GM18873 (cell line): ENCODE data around the gene SIM1.

Source experiments
- ATAC-seq: cut with Tn5 transposase; IDR thresholded peaks from one replicate; pipeline ENCODE4 v1.9.1; 2021; ENCODE audit warnings: mild to moderate bottlenecking, moderate library complexity, moderate number of reproducible peaks; ENCODE audit not compliant: unreplicated experiment, low FRiP score

Gene SIM1

DNA sequence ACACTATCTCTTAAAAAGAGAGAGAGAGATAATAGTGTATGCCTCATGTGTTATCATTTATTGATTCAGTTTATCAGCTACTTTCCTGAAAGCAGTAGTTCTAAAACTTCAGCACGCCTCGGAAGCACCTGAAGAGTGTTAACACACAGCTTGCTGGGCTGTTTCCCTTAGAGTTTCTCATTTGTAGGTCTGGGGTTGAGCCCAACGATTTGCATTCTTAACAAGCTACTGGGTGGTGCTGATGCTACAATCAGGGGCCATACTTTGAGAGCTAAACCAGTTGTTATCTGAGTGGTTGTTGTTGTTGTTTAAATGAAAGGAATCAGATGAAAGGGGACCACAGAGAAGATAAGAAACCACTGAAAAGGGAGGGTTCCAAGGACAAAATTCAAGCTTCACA lies 32.6 kb downstream of the SIM1 start:
- ATAC-seq: no peak

DNA sequence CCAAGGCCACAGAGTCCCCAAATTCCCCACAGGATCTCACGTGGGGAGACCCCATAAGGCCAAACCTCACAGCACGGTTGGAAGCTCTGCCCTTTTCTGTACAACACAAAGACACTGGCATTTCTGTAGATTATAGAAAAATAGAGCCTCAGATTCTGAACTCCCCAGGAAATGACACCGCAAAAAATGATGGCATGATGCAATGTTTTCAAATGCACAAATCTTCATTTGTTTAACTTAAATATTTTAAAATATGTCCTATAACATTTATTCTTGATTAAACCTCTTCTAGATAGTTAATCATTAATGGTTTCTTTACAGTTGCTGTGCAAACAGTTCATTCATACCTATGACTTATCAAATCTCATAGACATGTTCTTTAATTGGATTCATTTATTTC lies 33.8 kb downstream of the SIM1 start:
- no peak for ATAC-seq

DNA sequence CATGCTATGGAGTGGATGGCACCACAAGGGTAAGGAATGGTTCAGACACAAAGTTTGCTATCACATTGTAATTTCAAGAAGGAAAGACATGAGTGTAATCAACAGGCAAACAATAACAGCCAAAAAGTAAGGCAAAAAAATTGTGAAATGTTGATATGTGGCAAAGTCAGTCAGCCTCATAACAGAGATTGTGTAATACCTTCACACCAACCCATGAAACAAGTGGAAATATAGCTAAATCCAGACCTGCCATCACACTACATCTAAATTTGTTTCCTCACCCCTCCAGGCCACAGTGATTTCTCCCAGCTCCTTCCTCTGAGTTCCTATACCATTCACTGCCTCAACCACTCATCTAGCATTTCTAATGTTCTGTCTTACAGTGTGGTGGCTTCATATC lies 37.3 kb downstream of the SIM1 start:
- ATAC-seq: no peak

DNA sequence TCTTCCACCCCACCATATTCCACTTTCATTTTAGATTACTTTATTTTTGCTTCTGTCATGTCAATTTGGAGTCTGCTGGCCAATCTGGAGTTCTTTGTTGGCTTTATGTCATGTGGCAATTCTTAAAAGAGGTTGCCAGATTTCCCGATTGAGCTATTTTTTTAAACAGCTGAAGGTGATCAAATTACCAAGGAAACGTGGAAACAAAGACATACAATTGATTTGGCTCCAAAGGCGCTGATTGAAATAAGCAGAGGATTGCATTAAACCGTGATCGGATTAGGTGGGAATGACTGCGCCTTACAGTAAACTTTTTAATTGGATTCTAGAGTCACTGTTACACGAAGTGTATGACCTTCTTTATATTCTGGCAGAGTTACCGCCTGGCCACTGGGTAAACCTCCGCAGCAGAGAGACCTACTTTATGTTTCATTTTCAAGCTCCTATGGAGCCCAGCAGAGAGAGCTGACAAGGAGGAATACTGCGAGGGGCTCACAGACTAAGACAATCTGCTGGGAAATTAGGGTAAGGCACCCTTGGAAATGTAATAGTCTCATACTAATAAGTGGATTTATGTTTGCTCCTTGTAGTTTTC lies 37.9 kb downstream of the SIM1 start:
- no peak for ATAC-seq

DNA sequence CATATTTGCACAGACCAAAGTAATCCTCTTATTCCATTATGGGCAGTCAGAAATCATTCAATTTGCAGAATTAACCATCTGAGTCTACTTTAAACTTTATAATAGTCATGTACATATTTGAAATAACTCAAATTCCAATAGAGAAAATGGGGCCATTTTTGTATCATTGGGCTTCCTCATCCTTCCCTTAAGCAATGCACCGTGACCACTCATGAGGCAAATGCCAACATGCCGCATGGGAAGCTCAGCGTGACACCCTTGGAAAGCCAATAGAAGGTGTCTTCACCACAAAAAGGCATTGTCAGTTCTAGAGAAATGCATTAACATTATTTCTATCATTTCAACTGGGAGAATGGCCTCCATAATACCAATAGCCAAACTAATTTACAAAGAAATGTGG lies 38.5 kb downstream of the SIM1 start:
- ATAC-seq: no peak

DNA sequence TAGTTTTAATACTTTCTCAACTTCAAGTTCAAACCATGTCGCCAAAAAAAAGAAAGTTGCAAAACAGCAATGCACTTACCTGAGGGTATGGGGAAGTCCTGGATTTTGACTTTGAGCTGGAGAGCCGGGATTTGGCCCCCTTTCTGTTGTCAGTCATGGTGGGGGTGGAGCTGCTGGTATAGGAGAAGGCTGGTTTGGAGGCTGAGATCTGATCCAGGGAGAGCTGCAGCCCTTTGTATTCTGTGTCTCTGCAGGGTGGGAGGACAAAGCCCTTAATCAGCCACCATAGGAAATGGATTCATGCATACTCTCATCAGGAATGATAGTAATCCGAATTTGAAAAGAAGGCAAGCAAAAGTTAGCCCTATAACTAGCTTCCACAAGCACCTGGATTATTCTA lies 44.0 kb downstream of the SIM1 start:
- ATAC-seq: no peak

DNA sequence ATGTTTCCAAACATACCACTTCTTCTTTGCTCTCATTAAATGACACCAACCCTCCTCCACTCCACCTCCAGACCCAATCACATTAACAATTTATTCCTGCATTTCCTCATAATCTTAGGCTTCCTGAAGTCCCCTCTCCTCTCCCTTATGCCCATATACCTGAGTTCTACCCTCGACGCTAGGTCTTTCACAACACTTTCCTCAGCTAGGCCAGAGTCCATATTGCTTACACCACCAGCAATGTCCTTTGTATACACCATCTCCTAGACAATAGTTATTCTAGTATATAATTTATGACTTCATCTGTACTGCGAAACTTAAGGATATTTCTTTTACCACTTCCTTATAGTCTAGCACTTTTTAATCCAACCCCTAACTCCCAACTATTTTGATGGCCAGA lies 47.7 kb downstream of the SIM1 start:
- no peak for ATAC-seq

DNA sequence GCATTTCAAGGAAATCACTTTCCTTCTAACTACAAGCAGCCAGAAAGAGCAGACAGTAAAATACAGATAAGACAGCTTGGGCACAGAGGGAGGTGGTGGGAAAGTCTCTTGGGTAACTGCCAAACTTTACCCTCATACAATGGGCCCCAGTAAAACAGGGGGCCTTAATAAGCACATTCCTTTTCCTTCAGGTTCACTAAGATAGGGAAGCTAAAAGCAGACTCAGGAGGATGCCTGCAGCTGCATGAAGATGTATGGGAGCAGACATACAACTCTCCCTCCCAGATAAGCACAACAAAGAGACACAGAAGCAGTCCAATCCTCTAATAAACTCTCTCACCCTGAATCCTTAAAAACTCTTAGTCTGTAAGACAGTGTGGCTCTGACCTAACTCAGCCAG lies 49.0 kb downstream of the SIM1 start:
- ATAC-seq: no peak

DNA sequence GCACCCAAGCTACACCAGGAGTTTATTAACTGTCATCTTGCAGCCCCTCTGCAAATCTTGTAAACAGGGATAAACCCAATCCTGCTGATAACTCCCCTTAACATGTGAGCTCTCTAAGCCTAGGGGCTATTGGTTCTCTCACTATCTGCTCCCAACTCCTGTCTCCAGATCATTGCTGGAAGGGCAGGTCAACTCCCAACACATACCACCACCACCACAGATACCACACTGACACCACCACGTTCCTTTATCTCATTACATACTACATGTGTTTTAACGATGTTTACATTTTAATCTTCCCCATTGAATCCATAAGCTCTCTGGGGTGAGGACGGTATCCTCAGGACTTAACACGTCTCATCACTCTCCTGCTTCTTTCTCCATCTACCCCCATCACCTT lies 51.8 kb downstream of the SIM1 start:
- ATAC-seq: no peak

DNA sequence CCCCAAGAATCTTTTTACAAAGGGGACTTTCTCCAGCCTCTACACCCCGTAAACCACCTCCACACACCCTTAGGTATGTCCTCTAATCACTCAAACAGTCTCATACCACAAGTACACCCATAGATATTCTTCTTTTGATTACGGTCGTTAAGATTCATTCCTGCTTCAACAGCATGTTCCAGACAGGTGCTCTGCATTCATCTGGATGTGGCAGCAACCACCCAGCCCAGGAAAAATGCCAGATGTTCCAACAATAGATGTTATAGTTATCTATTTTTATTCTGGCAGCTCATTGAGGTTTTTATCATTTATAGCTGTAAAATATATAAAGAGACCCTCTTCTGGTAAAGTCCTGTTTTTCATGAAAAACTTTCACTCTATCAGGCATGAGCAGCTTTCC lies 60.7 kb downstream of the SIM1 start:
- ATAC-seq: no peak

DNA sequence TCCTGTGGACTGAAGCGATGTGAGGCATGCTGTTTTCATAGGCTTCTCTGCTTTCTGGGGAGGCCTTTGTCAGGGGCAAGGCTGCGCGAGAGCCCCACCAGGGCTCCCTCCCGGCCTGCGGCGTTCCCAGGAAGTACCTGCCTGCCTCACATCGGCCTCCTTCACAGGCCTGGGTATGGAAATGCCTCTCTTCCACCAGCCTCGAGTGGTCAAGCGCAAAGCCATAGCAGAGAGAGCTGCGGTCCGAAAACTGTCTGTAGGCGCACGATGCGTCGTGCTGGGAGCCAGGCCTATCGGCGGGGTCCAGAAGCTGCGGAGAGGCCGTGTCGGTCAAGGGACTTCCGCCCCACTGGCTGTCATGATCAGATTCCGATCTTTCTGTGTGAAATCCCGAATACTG lies 71.2 kb downstream of the SIM1 start:
- ATAC-seq: no peak

DNA sequence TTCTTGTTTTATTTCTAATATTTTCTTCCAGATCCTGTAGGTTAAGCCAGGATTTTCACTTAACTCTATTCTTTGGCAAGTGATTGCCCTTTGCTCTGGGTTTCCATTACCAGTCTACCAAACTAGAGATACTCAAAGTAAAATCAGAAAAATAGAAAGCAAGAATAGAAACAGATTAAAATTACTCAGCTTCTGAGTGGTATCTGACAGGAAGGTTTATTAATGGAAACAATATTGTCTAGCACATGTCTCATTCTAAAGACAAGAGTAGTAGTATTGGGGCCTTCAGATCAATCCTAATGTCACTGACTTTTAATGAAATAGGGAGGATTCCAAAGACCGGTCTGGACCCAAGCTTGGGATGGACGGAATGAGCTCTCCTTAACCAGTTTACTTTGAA lies 72.3 kb downstream of the SIM1 start:
- ATAC-seq: no peak

DNA sequence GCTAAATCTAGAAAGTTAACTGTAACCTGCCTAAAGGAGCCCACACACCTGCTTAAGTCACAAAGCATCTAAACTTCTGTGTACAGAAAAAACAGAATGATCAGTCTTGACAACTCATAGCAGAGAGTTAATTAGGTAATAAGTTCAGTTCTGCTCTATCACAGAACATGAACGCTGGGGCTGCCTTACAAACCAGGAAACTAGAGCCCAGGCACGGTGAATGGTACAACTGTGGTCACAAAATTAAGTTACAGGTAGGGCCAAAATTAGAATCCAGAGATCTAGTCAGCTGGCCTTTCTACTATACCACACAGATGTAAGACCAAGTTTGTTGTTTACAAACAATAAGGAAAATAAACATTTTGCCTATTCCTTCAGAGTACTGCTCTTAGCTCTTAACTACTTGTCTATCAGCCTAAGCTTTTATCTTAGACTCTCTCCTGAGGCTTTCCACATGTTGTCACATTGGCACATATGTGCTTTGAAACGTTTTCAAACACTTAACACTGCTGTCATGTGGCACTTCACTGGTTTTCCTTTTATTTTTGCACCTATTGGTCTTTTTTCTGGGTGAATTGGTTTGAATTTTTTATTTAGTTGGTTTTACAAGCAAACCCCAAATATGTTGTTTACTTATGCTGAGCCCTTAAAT lies 75.7 kb downstream of the SIM1 start:
- ATAC-seq: no peak

DNA sequence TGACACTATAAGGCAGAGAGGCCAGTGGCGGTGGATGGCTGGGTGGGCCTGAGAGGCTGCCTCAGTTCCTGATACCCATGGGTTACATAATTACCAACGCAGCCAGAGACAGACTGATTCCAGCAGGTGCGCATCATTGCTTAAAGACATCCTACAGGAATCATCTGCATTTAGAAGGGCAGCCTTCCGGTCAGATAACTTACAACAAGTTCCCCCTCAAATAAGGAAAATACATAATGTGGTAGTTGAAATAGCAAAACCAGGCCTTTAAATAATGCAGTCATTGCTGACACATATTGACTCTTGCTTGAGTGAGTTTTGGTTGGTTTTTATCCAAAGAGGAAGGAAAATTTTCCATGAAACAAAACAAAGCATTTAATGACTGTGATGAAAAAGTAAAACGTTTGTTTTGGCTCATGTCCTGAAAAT lies 81.9 kb downstream of the SIM1 start:
- no peak for ATAC-seq

DNA sequence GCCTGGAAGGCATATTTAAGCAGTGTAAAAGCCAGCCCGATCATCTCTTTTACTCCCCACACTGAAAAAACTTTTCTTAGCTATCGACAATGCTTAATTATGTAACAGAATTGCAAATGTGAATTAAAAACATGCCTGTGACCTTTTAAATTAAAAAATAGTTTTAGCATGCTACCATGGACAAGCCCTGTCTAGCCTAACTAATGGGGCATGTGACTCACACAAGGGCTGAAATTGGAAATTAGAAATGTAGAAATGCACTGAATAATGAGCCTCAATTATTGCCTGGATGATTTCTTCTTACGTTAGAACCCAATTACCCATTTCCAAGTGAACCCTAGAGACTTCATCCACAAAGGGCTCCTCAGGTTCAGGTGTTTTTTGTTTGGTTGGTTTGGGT lies 82.7 kb downstream of the SIM1 start:
- no peak for ATAC-seq

DNA sequence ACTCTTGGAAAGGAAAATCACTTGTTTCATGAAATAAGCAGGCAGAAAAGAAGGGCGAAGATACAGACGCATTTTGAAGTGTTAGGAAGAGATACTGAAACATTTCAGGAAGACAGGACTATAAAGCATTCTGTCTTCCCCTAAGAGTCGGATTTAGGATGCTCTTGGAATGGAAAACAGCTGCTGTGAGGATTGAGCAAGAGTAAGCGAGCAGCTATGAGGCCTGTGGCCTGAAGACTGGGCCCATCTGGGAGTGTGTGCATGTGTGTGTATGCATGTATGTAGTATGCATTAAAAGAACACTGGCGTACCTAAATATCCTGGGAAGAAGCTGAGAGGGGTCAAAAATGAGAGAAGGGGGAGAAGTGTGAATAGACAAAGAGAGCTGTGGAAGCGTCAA lies 83.6 kb downstream of the SIM1 start:
- ATAC-seq: no peak

DNA sequence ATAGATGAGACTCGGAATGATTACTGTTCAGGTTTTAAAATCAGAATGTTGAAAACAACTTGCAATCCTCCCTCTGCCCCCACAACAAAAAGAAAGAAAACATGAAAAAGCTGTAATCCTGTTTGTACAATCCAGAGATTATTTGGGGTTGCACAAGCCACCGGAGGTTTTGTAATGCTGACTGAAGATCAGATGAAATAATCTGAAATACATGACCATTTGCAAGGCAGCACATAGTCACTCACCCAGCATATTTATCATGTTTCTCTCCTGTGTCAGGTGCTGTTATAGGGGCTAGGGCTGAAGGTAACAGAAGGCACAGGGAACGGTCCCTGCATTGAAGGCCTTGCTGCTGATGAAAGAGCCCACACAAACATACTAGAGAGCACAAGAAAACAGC lies 85.3 kb downstream of the SIM1 start:
- ATAC-seq: no peak

DNA sequence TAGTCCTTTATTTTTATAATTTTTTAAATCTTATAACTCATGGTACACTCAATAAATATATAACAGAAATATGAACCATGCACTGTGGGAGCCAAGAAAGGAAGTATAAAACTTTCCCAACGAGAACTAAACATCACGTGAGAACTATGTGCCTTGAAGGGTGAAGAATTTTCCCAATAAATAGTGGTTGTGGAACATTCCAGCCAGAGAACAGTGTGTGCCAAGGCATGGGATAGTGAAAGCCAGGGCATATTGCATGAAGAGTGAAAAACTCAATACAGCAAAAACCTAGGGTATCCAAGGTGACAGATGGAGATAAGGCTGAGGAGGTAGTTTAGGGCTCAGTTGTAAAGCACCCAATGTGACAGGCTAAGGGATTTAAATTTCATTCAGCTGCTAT lies 86.1 kb downstream of the SIM1 start:
- ATAC-seq: no peak

DNA sequence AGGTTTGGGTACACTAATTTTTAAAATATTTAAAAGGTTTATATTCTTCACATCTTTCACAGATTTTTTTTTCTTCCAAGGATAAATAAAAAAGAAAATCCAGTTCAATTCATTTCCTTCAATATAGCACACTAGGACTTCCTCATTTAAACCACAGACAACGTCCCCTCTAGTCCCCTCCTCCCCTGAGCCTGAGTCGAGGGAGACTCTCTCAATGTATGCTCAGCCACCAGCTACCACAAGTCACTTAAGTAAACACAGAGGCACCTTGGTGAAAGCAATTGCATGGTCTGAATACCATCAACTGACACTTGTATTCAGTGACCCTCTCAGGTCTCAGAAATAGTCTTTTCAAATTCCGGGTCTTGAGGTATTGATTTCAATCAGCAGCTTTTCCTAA lies 88.6 kb downstream of the SIM1 start:
- no peak for ATAC-seq

DNA sequence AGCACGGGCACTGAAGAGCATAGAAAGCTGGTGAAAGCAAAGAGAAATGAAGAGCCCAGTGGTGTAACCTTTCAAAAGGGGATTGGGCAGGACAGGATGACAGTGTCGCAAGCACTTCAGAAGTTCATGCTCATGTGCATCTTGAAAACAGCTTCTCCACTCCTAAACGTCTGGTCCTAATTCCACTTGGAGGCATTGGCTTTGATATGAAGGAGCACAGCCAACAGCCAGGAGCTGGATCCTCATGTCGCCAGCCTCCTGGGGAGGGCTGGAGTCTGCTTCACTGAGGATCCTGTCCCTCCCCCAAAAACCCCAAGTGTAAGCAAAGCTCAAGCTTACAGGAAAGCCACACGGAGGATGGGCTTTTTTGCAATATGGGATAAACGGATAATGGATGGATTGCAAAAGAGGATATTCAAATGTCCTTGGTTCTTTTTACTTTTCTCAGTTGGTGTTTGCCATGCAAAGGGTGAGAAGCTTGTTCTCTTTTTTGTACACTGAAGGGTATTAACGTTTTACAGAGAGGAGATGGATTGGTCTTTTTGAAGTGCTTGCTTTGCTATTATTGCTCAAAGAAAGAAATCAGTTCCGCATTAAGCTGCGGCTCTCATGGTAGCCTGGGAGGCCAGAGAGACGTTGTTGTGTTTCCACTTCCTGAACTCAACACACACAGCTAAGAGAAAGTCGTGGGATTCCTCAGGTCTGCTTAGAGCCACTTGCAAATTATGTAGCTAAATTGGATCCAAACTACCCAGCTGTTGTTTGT lies 92.2 kb downstream of the SIM1 start:
- ATAC-seq: no peak

DNA sequence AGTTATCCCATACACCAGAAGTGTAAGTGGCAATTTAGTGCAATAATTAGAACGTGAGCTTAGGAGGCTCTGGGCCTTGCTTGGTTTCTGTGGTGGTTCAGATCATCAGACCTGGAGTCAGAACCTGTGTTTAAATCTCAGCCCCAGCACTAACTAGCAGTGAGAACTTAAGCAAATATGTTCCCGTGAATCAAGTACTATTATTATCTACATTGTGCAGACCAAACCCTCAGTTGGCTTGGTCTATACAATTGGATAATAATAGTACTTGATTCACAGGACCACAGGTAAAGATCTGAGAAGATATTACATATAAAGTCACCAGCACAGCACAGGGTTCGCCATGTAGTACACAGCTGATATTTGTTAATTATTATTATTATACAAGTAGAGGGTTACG lies 93.1 kb downstream of the SIM1 start:
- no peak for ATAC-seq

DNA sequence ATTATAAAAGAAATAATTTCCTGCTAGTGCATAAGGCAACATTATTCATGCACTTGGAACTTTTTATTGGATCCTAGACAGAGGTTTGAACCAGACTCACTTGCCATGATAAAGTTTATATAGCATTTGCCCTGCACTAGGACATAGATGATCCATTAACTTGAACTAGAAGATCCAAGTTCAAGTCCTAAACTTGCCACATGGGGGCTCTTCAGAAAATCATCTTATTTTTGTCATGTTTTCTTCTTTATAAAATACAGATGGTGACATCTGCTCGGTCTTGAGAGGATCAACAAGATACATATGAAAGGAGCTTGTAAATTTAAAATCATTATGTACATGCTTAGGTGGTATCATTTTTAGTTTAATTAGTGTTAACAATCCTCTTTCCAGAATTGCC lies 94.5 kb downstream of the SIM1 start:
- ATAC-seq: no peak
